GM23338 (cell line): ENCODE measurements around the gene ATG9B. TPM values are rescaled to one million over a fixed set of nuclear protein-coding genes. Genes with fewer than 3 reads are reported as not detected.

Source experiments
- ATAC-seq: fragments of 200-7000 bp; cut with Tn5 transposase; 3 replicates; pipeline ENCODE4 v1.9.1; 2020
- DNase-seq: peaks from one replicate; pipeline ENCODE4 v3.0.0-alpha.2; 2015; ENCODE audit warnings: low spot score
- H2AFZ ChIP-seq: fragments of 200-600 bp; sonication (generic); 2 replicates; pipeline ENCODE4 v1.8.0; 2016; ENCODE audit warnings: antibody characterized with exemption, mild to moderate bottlenecking, moderate library complexity
- H3F3A ChIP-seq: fragments of 200-600 bp; sonication (generic); replicated peaks from 2 replicates; pipeline ENCODE4 v1.8.0; 2017; ENCODE audit warnings: antibody characterized with exemption, mixed run types, low read depth
- H3K27ac ChIP-seq: fragments of 200-600 bp; sonication (generic); 2 replicates; pipeline ENCODE4 v1.6.1; 2016; ENCODE audit warnings: low read depth
- H3K27me3 ChIP-seq: fragments of 200-600 bp; sonication (generic); 2 replicates; pipeline ENCODE4 v1.8.0; 2016; ENCODE audit warnings: mild to moderate bottlenecking, mixed run types, moderate library complexity; ENCODE audit not compliant: insufficient read depth
- H3K36me3 ChIP-seq: fragments of 200-600 bp; sonication (generic); 2 replicates; pipeline ENCODE4 v1.8.0; 2016; ENCODE audit warnings: mild to moderate bottlenecking; ENCODE audit not compliant: insufficient read depth
- H3K4me1 ChIP-seq: fragments of 200-600 bp; sonication (generic); 2 replicates; pipeline ENCODE4 v1.8.0; 2016; ENCODE audit warnings: mild to moderate bottlenecking, moderate library complexity; ENCODE audit not compliant: insufficient read depth
- H3K4me2 ChIP-seq: fragments of 200-600 bp; sonication (generic); 2 replicates; pipeline ENCODE4 v1.7.1; 2017; ENCODE audit warnings: mixed run types
- H3K4me3 ChIP-seq: fragments of 200-600 bp; sonication (generic); 2 replicates; pipeline ENCODE4 v1.6.1; 2016; ENCODE audit warnings: mixed run types
- H3K79me2 ChIP-seq: fragments of 200-600 bp; sonication (generic); replicated peaks from 2 replicates; pipeline ENCODE4 v1.8.0; 2017; ENCODE audit warnings: mild to moderate bottlenecking; ENCODE audit not compliant: insufficient read depth
- H3K9me2 ChIP-seq: fragments of 200-600 bp; sonication (generic); 2 replicates; pipeline ENCODE4 v1.8.0; 2017; ENCODE audit not compliant: insufficient read depth
- H4K20me1 ChIP-seq: fragments of 200-600 bp; sonication (generic); replicated peaks from 2 replicates; pipeline ENCODE4 v1.8.0; 2017; ENCODE audit warnings: mild to moderate bottlenecking; ENCODE audit not compliant: insufficient read depth
- H3K27ac Mint-ChIP-seq: 2 replicates; pipeline ENCODE4 v1.8.0; 2020; ENCODE audit warnings: inconsistent platforms, mild to moderate bottlenecking, moderate library complexity, mixed read lengths
- H3K27me3 Mint-ChIP-seq: 3 replicates; pipeline ENCODE4 v1.8.0; 2022; ENCODE audit warnings: low read depth, mild to moderate bottlenecking, moderate library complexity, mixed read lengths, inconsistent platforms; ENCODE audit not compliant: insufficient read depth, poor library complexity
- H3K36me3 Mint-ChIP-seq: 3 replicates; pipeline ENCODE4 v1.8.0; 2021; ENCODE audit warnings: low read depth, mild to moderate bottlenecking, inconsistent platforms, moderate library complexity, mixed read lengths
- H3K4me1 Mint-ChIP-seq: 3 replicates; pipeline ENCODE4 v1.8.0; 2020; ENCODE audit warnings: mild to moderate bottlenecking, inconsistent platforms, mixed read lengths
- H3K4me3 Mint-ChIP-seq: 3 replicates; pipeline ENCODE4 v1.8.0; 2021; ENCODE audit warnings: moderate library complexity, mild to moderate bottlenecking, inconsistent platforms, mixed read lengths
- H3K9me3 Mint-ChIP-seq: 3 replicates; pipeline ENCODE4 v1.8.0; 2020; ENCODE audit warnings: moderate library complexity, mild to moderate bottlenecking, inconsistent platforms, mixed read lengths
- CREB1 ChIP-seq: fragments of 250-450 bp; sonication (Bioruptor Pico); IDR thresholded peaks from 2 replicates; pipeline ENCODE4 v1.5.0; 2020; ENCODE audit warnings: low read depth, mild to moderate bottlenecking, moderate library complexity
- CTCF ChIP-seq, 2 experiments: fragments of 200-600 bp in 1 of 2; sonication (generic) in 1 of 2; conservative IDR thresholded peaks; 2 replicates each; pipeline versions ENCODE4 v1.5.1 to v1.6.1; 2016 to 2017; ENCODE audit warnings: antibody characterized with exemption in 2 of 2, low read depth in 2 of 2, mild to moderate bottlenecking in 2 of 2, moderate library complexity in 1 of 2
- EZH2 ChIP-seq: fragments of 200-600 bp; sonication (generic); IDR thresholded peaks from one replicate; pipeline ENCODE4 v1.8.0; 2017; ENCODE audit warnings: antibody characterized with exemption, mild to moderate bottlenecking, low read depth; ENCODE audit not compliant: unreplicated experiment
- EZH2phosphoT487 ChIP-seq: fragments of 200-600 bp; sonication (generic); IDR thresholded peaks from one replicate; pipeline ENCODE4 v1.8.1; 2018; ENCODE audit warnings: antibody characterized with exemption; ENCODE audit not compliant: unreplicated experiment
- JUNB ChIP-seq: IDR thresholded peaks from one replicate; pipeline ENCODE4 v1.6.1; 2016; ENCODE audit warnings: antibody characterized with exemption; ENCODE audit not compliant: unreplicated experiment
- NANOG ChIP-seq: IDR thresholded peaks from 2 replicates; pipeline ENCODE4 v1.6.1; 2016; ENCODE audit warnings: antibody characterized with exemption, borderline replicate concordance
- POLR2AphosphoS5 ChIP-seq: IDR thresholded peaks from 2 replicates; pipeline ENCODE4 v1.6.1; 2016; ENCODE audit warnings: antibody characterized with exemption, low read depth
- REST ChIP-seq: IDR thresholded peaks from one replicate; pipeline ENCODE4 v1.6.1; 2018; ENCODE audit warnings: antibody characterized with exemption; ENCODE audit not compliant: unreplicated experiment
- STAT1 ChIP-seq: IDR thresholded peaks from one replicate; pipeline ENCODE4 v1.6.1; 2016; ENCODE audit warnings: antibody characterized with exemption; ENCODE audit not compliant: unreplicated experiment
- ZNF331 ChIP-seq: fragments of 250-450 bp; sonication (Bioruptor Pico); IDR thresholded peaks from 2 replicates; pipeline ENCODE4 v1.5.0; 2020; ENCODE audit warnings: low read depth, mild to moderate bottlenecking, moderate library complexity
- ZNF462 ChIP-seq: fragments of 250-450 bp; sonication (Bioruptor Pico); IDR thresholded peaks from 2 replicates; pipeline ENCODE4 v1.5.0; 2020; ENCODE audit warnings: mild to moderate bottlenecking, moderate library complexity
- polyA plus RNA-seq: library from polyadenylated mRNA; unstranded; fragments of >200 nt; fragmentation: Nextera tagmentation; extraction: Ambion mirVana; gene quantifications from 2 replicates; pipeline ENCODE4 v1.2.1, GENCODE V29; 2016
- total RNA-seq: library from RNA; depleted of rRNA; stranded (reverse); fragments of >200 nt; shearing (Covaris generic); gene quantifications from 2 replicates; pipeline ENCODE4 v1.2.3, GENCODE V29; 2014
- TF ChIP-seq, protein P1 (sequence below): IDR thresholded peaks from 2 replicates; pipeline ENCODE4 v1.6.1; 2016; ENCODE audit warnings: antibody characterized with exemption

ATG9B gene
- total and polyA plus RNA-seq, 2 experiments from 2014 or later, result 1.2 to 3.4 TPM

DNA sequence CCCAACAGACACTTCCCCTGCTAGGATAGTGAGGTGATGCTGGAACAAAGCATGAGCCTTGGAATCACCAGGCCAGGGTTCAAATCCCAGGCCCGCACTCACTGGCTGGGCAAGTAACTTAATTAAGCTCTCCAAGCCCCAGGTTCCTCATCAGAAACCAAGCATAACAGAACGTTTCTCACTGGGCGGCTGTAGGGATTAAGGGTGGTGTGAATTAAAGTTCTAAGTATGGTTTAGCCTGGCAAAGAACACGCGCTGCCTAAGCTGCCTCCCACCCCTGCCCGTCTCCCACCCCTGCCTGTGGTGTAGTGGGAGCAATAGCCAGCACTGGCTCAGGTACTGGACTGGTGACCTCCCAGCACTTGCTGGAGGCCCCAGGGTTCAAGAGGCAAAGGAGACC, 40.7 kb upstream of the ATG9B start (continued):
- TF ChIP-seq CREB1 (no peak), POLR2AphosphoS5 (no peak), JUNB (no peak)
- TF ChIP-seq, protein P1, sequence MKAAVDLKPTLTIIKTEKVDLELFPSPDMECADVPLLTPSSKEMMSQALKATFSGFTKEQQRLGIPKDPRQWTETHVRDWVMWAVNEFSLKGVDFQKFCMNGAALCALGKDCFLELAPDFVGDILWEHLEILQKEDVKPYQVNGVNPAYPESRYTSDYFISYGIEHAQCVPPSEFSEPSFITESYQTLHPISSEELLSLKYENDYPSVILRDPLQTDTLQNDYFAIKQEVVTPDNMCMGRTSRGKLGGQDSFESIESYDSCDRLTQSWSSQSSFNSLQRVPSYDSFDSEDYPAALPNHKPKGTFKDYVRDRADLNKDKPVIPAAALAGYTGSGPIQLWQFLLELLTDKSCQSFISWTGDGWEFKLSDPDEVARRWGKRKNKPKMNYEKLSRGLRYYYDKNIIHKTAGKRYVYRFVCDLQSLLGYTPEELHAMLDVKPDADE, result no peak

GRCh38 chr7:151064454-151064853, 40.2 kb upstream of the ATG9B start:
- no peak overlapping the region for H2AFZ ChIP-seq
- no peak overlapping the region for H3K4me3 ChIP-seq
- no peak for TF ChIP-seq REST
- TF ChIP-seq ZNF331 (CRISPR knock-in tag), result no peak
- TF ChIP-seq JUNB, result no peak
- TF ChIP-seq, protein P1, result no peak
- no peak for TF ChIP-seq EZH2phosphoT487
- TF ChIP-seq EZH2, result no peak
- TF ChIP-seq ZNF462 (CRISPR knock-in tag), result no peak
- no peak for TF ChIP-seq STAT1
- no peak for TF ChIP-seq NANOG
- no peak for TF ChIP-seq CTCF (conservative IDR thresholded peaks at IDR 0.05; ENCODE audit: low read depth in 2 of 2)
- Mint-ChIP-seq H3K4me1 (peaks cover 32% of the 10 kb centered on the region), H3K27ac (no peak overlapping the region), H3K9me3 (no peaks in the 10 kb centered on the region), H3K36me3 (peaks cover 36% of the 10 kb centered on the region), H3K4me3 (no peak overlapping the region), H3K27me3 (peaks cover 36% of the 10 kb centered on the region)
- no peak overlapping the region for H3K4me2 ChIP-seq
- peaks cover 15% of the 10 kb centered on the region for H3F3A ChIP-seq
- peaks cover 11% of the 10 kb centered on the region for H3K79me2 ChIP-seq
- no peak for ATAC-seq
- H3K36me3 ChIP-seq, result peaks cover 16% of the 10 kb centered on the region
- H3K4me1 ChIP-seq, result peaks cover 29% of the 10 kb centered on the region
- no peaks in the 10 kb centered on the region for H3K9me2 ChIP-seq
- H3K27ac ChIP-seq, result no peak overlapping the region
- no peak for DNase-seq
- H3K27me3 ChIP-seq, result peaks cover 15% of the 10 kb centered on the region; the same call in 1 of the 2 replicates
- H4K20me1 ChIP-seq, result no peaks in the 10 kb centered on the region; the same call in 1 of the 2 replicates
